GM13976 (cell line): ENCODE data around the gene COMMD1.

ENCODE experiments used
- DNase-seq: peaks from one replicate; pipeline ENCODE4 v3.0.0; 2012; ENCODE audit warnings: low spot score
- in situ Hi-C: fragments of 300-500 bp; cut with MboI; formaldehyde crosslinking; loops from one replicate; pipeline ENCODE4 v1.12.0; 2022; ENCODE audit warnings: low sequenced_read_pairs, mixed read lengths, inconsistent platforms; ENCODE audit not compliant: unreplicated experiment
- TF ChIP-seq, protein P1 (sequence below): IDR thresholded peaks from 2 replicates; pipeline ENCODE4 v1.5.1; 2012; ENCODE audit warnings: borderline replicate concordance, mild to moderate bottlenecking; ENCODE audit not compliant: insufficient read depth; ENCODE audit errors: extremely low read depth, missing control alignments, control extremely low read depth

The COMMD1 gene

DNA sequence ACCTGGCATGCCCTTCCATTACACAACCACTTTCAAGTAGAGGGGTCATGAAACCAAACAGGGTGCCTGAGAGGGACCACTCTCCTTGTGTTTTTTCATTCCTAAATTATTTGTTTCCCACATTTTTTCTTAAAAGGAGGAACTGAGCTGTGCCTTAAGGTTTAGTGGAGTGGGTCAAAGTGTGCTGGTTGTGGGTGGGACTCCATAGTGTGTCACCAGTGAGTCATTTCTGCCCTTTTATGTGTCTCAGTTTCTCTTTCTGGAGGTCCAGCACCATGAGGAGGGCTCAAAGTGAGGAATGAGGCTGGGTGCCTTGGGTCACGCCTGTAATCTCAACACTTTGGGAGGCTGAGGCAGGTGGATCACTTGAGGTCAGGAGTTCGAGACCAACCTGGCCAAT lies 37.8 kb downstream of the COMMD1 start:
- in situ Hi-C loops, result no loop called here
- TF ChIP-seq, protein P1, sequence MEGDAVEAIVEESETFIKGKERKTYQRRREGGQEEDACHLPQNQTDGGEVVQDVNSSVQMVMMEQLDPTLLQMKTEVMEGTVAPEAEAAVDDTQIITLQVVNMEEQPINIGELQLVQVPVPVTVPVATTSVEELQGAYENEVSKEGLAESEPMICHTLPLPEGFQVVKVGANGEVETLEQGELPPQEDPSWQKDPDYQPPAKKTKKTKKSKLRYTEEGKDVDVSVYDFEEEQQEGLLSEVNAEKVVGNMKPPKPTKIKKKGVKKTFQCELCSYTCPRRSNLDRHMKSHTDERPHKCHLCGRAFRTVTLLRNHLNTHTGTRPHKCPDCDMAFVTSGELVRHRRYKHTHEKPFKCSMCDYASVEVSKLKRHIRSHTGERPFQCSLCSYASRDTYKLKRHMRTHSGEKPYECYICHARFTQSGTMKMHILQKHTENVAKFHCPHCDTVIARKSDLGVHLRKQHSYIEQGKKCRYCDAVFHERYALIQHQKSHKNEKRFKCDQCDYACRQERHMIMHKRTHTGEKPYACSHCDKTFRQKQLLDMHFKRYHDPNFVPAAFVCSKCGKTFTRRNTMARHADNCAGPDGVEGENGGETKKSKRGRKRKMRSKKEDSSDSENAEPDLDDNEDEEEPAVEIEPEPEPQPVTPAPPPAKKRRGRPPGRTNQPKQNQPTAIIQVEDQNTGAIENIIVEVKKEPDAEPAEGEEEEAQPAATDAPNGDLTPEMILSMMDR, result no peak
- peak; percentile 31 for DNase-seq

DNA sequence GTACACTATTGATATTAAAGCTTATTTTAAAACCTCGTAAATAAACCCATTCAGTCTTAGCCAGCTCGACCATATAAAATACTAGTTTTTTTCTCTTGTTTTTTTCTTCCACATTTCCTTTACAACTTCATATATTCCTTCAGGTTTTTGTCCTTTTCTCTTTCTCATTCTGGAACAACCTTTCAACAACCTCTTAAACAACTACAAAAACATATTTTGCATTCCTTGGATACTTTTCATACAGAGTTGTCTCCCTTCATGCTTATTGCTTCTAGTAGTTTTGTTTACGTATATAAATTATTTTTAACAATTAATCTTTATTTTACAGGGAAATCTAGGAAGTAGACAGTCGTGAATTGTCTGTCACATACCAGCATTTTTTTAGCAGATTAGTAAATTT lies 41.2 kb downstream of the COMMD1 start:
- no peak for DNase-seq
- in situ Hi-C loops, result no loop called here

DNA sequence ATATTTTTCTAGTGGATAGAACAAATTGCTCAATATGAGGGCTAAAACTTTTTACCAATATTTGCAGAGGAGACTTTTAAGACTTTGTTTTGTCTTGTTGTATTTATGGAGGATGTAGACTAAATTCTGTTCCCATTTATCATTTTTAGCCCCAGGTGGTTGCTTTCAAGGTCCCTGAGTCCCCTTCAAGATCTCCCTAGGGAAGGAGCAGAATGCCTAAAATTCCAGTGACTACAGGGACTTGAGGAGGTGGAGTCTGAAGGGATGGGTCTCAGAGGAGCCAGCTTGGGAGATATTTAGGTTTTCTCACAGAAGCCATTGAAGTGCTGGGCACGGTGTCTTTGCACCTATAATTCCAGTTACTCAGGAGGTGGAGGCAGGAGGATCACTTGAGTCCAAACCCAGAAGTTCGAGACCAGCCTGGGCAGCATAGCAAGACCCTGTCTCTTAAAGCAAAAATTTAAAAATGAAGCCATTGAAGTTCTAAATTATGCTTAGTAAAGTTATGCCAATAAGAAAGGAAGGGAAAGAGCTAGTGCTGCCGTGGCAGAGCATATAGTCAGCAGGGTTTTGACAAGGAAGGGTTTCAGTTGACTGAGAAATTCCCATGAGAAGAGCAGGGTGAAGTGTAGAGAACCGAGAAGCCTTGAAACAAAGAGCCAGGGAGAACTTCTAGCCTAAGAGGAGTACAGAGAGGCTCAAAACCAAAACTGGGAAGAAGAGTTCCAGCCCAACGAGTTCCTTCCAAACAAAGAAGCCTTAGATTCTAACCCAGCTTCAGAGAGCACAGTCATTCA lies 43.4 kb downstream of the COMMD1 start:
- TF ChIP-seq, protein P1, result no peak
- no peak for DNase-seq
- in situ Hi-C loops, result no loop called here

More for the DNA sequence above, 41.2 kb downstream of the COMMD1 start:
- TF ChIP-seq, protein P1, result no peak

DNA sequence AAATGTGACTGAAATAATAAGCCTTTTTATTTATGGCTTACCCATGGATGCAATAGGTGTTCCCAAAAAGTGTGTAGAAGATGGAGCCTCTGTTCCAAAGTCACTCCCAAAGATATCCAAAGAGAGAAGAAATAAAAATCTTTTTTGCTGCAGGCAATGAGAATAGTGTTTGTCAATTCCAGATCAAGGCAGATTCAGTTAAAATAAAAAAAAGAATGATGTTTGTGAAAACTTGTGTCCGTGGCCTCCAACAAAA lies 43.9 kb downstream of the COMMD1 start:
- no peak for DNase-seq
- TF ChIP-seq, protein P1, result no peak
- in situ Hi-C loops, result no loop called here

DNA sequence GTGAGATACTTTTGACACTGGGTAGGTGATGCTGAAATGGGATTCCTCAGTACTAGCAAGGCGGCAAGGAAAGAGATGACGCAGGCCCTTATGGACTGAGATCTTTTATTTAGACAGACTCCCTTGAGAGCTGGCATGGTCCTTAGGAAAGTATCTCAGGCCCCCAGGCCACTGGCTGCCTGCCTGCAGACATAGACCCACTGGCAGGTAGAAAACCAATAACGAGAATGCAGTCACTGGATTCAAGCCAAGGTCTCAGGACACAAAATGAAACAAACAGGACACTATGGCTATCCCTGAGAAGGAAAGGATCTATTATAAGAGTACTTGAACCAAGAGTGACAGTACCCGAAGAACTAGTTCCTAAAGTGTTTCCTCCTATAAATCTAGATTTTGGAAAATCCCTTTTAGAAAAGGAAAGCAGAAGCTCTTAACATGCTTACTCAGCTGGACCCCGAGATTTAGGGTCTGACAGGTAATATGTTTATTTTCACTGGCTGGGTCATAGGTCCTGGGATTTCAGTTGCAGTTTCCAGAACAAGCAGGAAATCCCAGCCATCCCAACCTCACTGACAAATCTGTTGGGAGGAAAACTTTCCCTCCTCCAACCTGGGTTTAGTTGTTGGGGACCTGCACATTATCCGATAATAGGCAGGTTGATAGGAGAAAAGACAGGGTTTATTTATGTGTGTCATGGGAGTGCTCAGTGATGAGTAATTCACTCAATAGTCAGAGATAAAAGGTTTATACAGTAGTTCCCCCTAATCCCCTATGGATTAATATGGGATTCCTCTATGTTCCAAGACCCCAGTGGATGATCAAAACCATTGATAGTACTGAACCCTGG lies 44.5 kb downstream of the COMMD1 start:
- in situ Hi-C loops, result no loop called here
- DNase-seq, result no peak
- TF ChIP-seq, protein P1, result no peak

DNA sequence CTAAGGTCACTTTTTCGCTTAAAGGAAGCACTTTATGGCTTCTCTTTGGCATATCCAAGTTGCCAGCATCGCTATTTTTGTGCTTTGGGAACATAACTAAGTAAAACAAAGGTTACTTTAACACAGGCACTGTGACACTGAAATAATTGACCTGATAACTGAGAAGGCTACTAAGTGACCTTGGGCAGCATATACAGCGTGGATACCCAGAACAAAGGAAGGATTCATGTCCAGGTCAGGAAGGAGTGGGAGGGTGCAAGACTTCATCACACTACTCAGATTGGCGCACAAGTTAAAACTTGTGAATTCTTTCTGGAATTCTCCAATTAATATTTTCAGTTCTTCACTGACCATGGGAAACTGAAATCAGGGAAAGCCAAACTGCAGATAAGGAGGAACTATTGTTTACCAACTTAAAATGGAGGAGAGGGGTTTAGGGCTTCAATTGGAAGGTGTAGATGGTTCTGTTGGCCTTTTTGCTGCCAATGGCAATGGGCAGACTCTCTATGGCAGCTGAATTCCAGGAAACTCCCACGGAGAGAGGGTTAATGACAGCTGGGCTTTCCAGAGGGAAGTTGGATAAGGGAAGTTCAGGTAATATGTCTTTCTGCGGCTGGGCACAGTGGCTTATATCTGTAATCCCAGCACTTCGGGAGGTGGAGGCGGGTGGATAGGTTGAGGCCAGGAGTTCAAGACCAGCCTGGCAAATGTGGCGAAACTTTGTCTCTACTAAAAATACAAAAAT lies 45.3 kb downstream of the COMMD1 start:
- TF ChIP-seq, protein P1, result no peak
- DNase-seq, result no peak
- in situ Hi-C loops, result no loop called here
